HCT116 (cell line): ENCODE measurements around the gene GNAI2. TPM values are rescaled to one million over a fixed set of nuclear protein-coding genes. Genes with fewer than 3 reads are reported as not detected.

Source experiments
- ATAC-seq: fragments of 200-7000 bp; cut with Tn5 transposase; 2 replicates; pipeline ENCODE4 v1.9.1; 2020; ENCODE audit warnings: mild to moderate bottlenecking, moderate library complexity
- BruUV-seq: library from RNA; stranded (reverse); fragments of 400-500 nt; replicated peaks from 2 replicates; lab custom pipeline; 2021; lab: Mats Ljungman, UMichigan
- CTCF ChIA-PET: fragments of 300-600 bp; sonication (Branson Sonifier 250); formaldehyde crosslinking; loops from one replicate; lab custom pipeline; 2021; ENCODE audit warnings: antibody characterized with exemption; lab: Charles Lee
- POLR2A ChIA-PET: fragments of 300-600, 350-600 bp; sonication (Branson Sonifier 250); formaldehyde crosslinking; loops from one replicate; lab custom pipeline; 2021; ENCODE audit warnings: antibody characterized with exemption; lab: Charles Lee
- RAD21 ChIA-PET, 2 experiments: fragments of 300-600 bp; sonication (Branson Sonifier 250); formaldehyde crosslinking; loops; one replicate each; lab custom pipeline; 2023; ENCODE audit warnings: low total read pairs in 2 of 2; ENCODE audit not compliant: uncharacterized antibody in 2 of 2, unreplicated experiment in 2 of 2, low non-redundant PET in 1 of 2; lab: Charles Lee
- DNase-seq: peaks from one replicate; pipeline ENCODE4 v3.0.0-alpha.2; 2010; ENCODE audit warnings: low read depth, low spot score
- H2AFZ ChIP-seq: fragments of 200-600 bp; shearing (Covaris generic), sonication (generic); 2 replicates; pipeline ENCODE4 v1.6.1; 2017; ENCODE audit warnings: low read depth, mixed run types, mixed read lengths, antibody characterized with exemption, low read length; ENCODE audit not compliant: poor library complexity, severe bottlenecking
- H3K27ac ChIP-seq: 2 replicates; pipeline ENCODE4 v1.5.1; 2012; ENCODE audit warnings: low read depth, low read length
- H3K27me3 ChIP-seq: fragments of 200-600 bp; sonication (generic); 2 replicates; pipeline ENCODE4 v1.6.1; 2016; ENCODE audit warnings: mixed run types, low read length, mixed read lengths; ENCODE audit not compliant: insufficient read depth
- H3K36me3 ChIP-seq, 2 experiments: fragments of 200-500 bp in 1 of 2; fragments of 200-600 bp in 1 of 2; sonication (Bioruptor generic) in 1 of 2; sonication (generic) in 1 of 2; 2 replicates each; pipeline versions ENCODE4 v1.5.1 to v1.6.1; 2014 to 2016; ENCODE audit warnings: low read length in 2 of 2, inconsistent platforms in 1 of 2, mixed read lengths in 1 of 2, mixed run types in 1 of 2; ENCODE audit not compliant: insufficient read depth in 2 of 2, control insufficient read depth in 1 of 2
- H3K4me1 ChIP-seq, 2 experiments: fragments of 200-600 bp in 1 of 2; sonication (generic) in 1 of 2; 2 replicates each; pipeline versions ENCODE4 v1.5.1 to v1.6.1; 2012 to 2017; ENCODE audit warnings: low read length in 2 of 2, inconsistent platforms in 1 of 2, mild to moderate bottlenecking in 1 of 2, mixed read lengths in 1 of 2, mixed run types in 1 of 2, moderate library complexity in 1 of 2; ENCODE audit not compliant: insufficient read depth in 2 of 2, control insufficient read depth in 1 of 2
- H3K4me2 ChIP-seq: fragments of 200-600 bp; sonication (generic); 2 replicates; pipeline ENCODE4 v1.6.1; 2017; ENCODE audit warnings: mixed run types, low read length, mixed read lengths
- H3K4me3 ChIP-seq, 2 experiments: fragments of 200-600 bp in 1 of 2; sonication (generic) in 1 of 2; replicated peaks in 1 of 2; 2 replicates each; pipeline ENCODE4 v1.5.1; 2011 to 2016; ENCODE audit warnings: low read length in 2 of 2, control low read depth in 1 of 2, low read depth in 1 of 2, mild to moderate bottlenecking in 1 of 2, mixed read lengths in 1 of 2, mixed run types in 1 of 2
- H3K79me2 ChIP-seq: fragments of 200-600 bp; sonication (generic); 2 replicates; pipeline ENCODE4 v1.6.1; 2017; ENCODE audit warnings: mild to moderate bottlenecking, mixed run types, low read length, moderate library complexity, mixed read lengths; ENCODE audit not compliant: insufficient read depth
- H3K9ac ChIP-seq: fragments of 200-600 bp; sonication (generic); 2 replicates; pipeline ENCODE4 v1.6.1; 2016; ENCODE audit warnings: low read length, mixed read lengths
- H3K9me2 ChIP-seq: fragments of 200-600 bp; sonication (generic), shearing (Covaris generic); 2 replicates; pipeline ENCODE4 v1.6.1; 2017; ENCODE audit warnings: mixed run types, mild to moderate bottlenecking, moderate library complexity; ENCODE audit not compliant: insufficient read depth
- H3K9me3 ChIP-seq, 2 experiments: fragments of 200-500 bp in 1 of 2; fragments of 200-600 bp in 1 of 2; sonication (Bioruptor generic) in 1 of 2; sonication (generic) in 1 of 2; 2 replicates each; pipeline ENCODE4 v1.6.1; 2014 to 2017; ENCODE audit warnings: low read length in 2 of 2, mixed read lengths in 2 of 2, inconsistent platforms in 1 of 2, low read depth in 1 of 2, mild to moderate bottlenecking in 1 of 2, mixed run types in 1 of 2, moderate library complexity in 1 of 2; ENCODE audit not compliant: control insufficient read depth in 1 of 2, insufficient read depth in 1 of 2
- H4K20me1 ChIP-seq: fragments of 200-600 bp; sonication (generic), shearing (Covaris generic); 2 replicates; pipeline ENCODE4 v1.6.1; 2017; ENCODE audit warnings: mixed run types, mild to moderate bottlenecking, moderate library complexity; ENCODE audit not compliant: insufficient read depth
- POLR2A ChIP-seq: IDR thresholded peaks from 2 replicates; pipeline ENCODE4 v1.7.0; 2011; ENCODE audit warnings: borderline replicate concordance; ENCODE audit not compliant: insufficient read depth, insufficient read length; ENCODE audit errors: extremely low read depth
- intact Hi-C: fragments of 100-400 bp; cut with micrococcal nuclease; formaldehyde crosslinking; loops from 2 replicates; pipeline ENCODE4 v1.10.0; 2022
- total RNA-seq: library from RNA; stranded (reverse); gene quantifications from one replicate; pipeline ENCODE4 v1.2.1, GENCODE V29; 2021; ENCODE audit not compliant: unreplicated experiment
- TF ChIP-seq, protein P1 (sequence below), 3 experiments: fragments of 200-600 bp in 1 of 3; sonication (generic) in 1 of 3; IDR thresholded peaks in 2 of 3; conservative IDR thresholded peaks in 1 of 3; 2 replicates each; pipeline ENCODE4 v1.5.1; 2012 to 2017; ENCODE audit warnings: low read depth in 2 of 3, low read length in 2 of 3, antibody characterized with exemption in 1 of 3, borderline replicate concordance in 1 of 3, control low read depth in 1 of 3, mild to moderate bottlenecking in 1 of 3, mixed read lengths in 1 of 3, mixed run types in 1 of 3, moderate library complexity in 1 of 3; ENCODE audit not compliant: insufficient read depth in 1 of 3

The GNAI2 gene
- total RNA-seq, 1 experiment from 2014 or later = 170 TPM

DNA sequence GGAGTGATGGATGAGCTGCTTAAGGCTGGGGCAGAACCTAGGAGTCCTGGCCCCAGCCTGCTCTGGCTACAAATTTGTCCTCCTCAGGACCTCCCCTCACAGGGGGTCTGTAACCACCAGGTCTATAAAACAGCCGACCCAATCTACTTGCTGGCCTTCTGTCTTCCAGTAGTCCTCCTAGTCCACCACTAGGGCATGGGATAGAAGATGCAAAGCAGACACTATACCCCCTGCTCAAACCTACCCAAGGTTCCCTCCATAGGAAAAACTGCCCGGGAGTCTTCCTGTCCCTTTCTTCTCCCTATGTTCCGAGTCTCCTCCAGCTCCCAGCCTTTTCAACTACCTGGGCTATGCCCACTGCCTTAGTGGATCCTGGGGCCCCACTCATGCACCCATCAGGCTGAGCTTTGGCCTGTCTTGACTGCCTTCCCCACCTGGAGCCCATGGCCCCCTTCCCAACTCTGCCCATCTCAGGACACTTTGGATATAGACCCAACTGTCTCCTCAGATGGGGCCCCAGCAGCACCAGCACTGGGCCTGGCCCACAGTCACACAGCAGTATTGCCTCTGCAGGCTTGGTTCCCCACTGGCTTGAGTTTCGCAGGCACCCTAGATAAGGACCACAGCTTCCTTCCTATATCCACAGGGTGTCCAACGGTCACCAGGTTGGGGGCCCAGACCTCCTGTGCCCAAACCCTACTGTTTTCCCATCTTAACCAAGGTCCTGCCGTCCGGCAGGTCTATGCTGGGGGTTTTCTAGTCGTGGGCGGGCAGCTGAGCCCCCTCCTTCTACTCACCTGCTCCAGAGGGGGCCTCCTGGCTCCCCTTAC is 62.1 kb downstream of the GNAI2 start:
- no peaks in the 10 kb centered on the region for H3K27me3 ChIP-seq
- TF ChIP-seq, protein P1, sequence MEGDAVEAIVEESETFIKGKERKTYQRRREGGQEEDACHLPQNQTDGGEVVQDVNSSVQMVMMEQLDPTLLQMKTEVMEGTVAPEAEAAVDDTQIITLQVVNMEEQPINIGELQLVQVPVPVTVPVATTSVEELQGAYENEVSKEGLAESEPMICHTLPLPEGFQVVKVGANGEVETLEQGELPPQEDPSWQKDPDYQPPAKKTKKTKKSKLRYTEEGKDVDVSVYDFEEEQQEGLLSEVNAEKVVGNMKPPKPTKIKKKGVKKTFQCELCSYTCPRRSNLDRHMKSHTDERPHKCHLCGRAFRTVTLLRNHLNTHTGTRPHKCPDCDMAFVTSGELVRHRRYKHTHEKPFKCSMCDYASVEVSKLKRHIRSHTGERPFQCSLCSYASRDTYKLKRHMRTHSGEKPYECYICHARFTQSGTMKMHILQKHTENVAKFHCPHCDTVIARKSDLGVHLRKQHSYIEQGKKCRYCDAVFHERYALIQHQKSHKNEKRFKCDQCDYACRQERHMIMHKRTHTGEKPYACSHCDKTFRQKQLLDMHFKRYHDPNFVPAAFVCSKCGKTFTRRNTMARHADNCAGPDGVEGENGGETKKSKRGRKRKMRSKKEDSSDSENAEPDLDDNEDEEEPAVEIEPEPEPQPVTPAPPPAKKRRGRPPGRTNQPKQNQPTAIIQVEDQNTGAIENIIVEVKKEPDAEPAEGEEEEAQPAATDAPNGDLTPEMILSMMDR (IDR thresholded peaks at IDR 0.05 in 2 of 3, conservative IDR thresholded peaks at IDR 0.05 in 1 of 3; ENCODE audit: borderline replicate concordance in 1 of 3, insufficient read depth in 1 of 3, low read depth in 2 of 3, low read length in 2 of 3) = peak in 2 of 3 experiments; percentile 25 to 45; a peak in 3 of 6 replicates
- no peak for TF ChIP-seq POLR2A
- peaks cover 13 to 41% of the 10 kb centered on the region in 2 experiments for H3K4me1 ChIP-seq
- DNase-seq = no peak
- ChIA-PET CTCF (interaction anchor here (0.5 to 1.2 kb wide), 3 partner anchors 23 to 87 kb away, joined by 3 to 4 read pairs (median 4); no protein-coding TSS in a partner anchor), RAD21 (no interaction called here), POLR2A (interaction anchor here (1.4 to 2.0 kb wide), 2 partner anchors 30 to 63 kb away, joined by 6 to 12 read pairs; partner anchors contain the start of genes GNAI2 and TUSC2)
- H3K79me2 ChIP-seq = peaks cover 3% of the 10 kb centered on the region; the same call in 1 of the 2 replicates
- H2AFZ ChIP-seq = no peak overlapping the region
- intact Hi-C loops = no loop called here
- no peaks in the 10 kb centered on the region for H3K9me2 ChIP-seq
- H4K20me1 ChIP-seq = no peaks in the 10 kb centered on the region
- H3K4me2 ChIP-seq = peak overlapping the region; percentile 97
- peak overlapping the region; percentile 55 to 92 for H3K4me3 ChIP-seq
- H3K27ac ChIP-seq = peak overlapping the region; percentile 67
- H3K9me3 ChIP-seq = no peaks in the 10 kb centered on the region
- peak overlapping the region; percentile 91 for H3K9ac ChIP-seq
- BruUV-seq = no TSS peak
- no peaks in the 10 kb centered on the region for H3K36me3 ChIP-seq
- no peak for ATAC-seq
